H1 (cell line): Measurements from ENCODE around the gene CHD9NB. TPM values are rescaled to one million over a fixed set of nuclear protein-coding genes. Genes with fewer than 3 reads are reported as not detected.

Experiments used
- CREB1 ChIP-seq: IDR thresholded peaks from 2 replicates; pipeline ENCODE4 v1.6.1; 2012; ENCODE audit warnings: inconsistent platforms
- EP300 ChIP-seq, 2 experiments: IDR thresholded peaks; 1 replicate in 1 of 2; 2 replicates in 1 of 2; pipeline ENCODE4 v1.6.1; 2011 to 2012; ENCODE audit warnings: low read depth in 2 of 2, low read length in 2 of 2, mild to moderate bottlenecking in 2 of 2, borderline replicate concordance in 1 of 2, inconsistent platforms in 1 of 2, moderate library complexity in 1 of 2
- FOSL1 ChIP-seq: IDR thresholded peaks from 2 replicates; pipeline ENCODE4 v1.6.1; 2011; ENCODE audit warnings: mild to moderate bottlenecking, low read depth, low read length, moderate library complexity; ENCODE audit not compliant: insufficient read depth
- KDM1A ChIP-seq: fragments of 200-600, 300-600 bp; sonication (generic); IDR thresholded peaks from 2 replicates; pipeline ENCODE4 v1.7.1; 2016; ENCODE audit warnings: mild to moderate bottlenecking, low read length, borderline replicate concordance
- KDM5A ChIP-seq: fragments of 200-600 bp; IDR thresholded peaks from 2 replicates; pipeline ENCODE4 v1.7.1; 2012; ENCODE audit warnings: mild to moderate bottlenecking, low read length, inconsistent platforms, mixed read lengths
- MAFK ChIP-seq: IDR thresholded peaks from 2 replicates; pipeline ENCODE4 v1.6.1; 2012; ENCODE audit warnings: low read depth, mild to moderate bottlenecking, improper control_type of control experiment, low read length
- polyA plus RNA-seq, 7 experiments: library from polyadenylated mRNA; depleted of rRNA in 3 of 7; stranded (reverse) in 5 of 7; unstranded in 2 of 7; fragments of >200 nt in 5 of 7; fragments of 200-250 nt in 2 of 7; gene quantifications; 1 replicate in 5 of 7; 2 replicates in 1 of 7; 4 replicates in 1 of 7; pipeline versions ENCODE4 v1.2.1 to v1.2.3, GENCODE V29; 2011 to 2013; ENCODE audit warnings: missing spikeins in 2 of 7, mixed read lengths in 2 of 7
- total RNA-seq: library from RNA; stranded (reverse); fragmentation: NEBNext Ultra II Directional; extraction: Animal tissue kit (Norgen Biotek cat#: 25700); gene quantifications from 2 replicates; pipeline ENCODE4 v1.2.1, GENCODE V29; 2021
- TF ChIP-seq, protein P1 (sequence below): IDR thresholded peaks from 2 replicates; pipeline ENCODE4 v1.6.1; 2012; ENCODE audit warnings: inconsistent platforms

The CHD9NB gene
- total and polyA plus RNA-seq, 2 of the 8 experiments (the other 6 are each of a cell fraction or from before 2014, with no cell fraction given), result 4.5 to 5.9 TPM

DNA sequence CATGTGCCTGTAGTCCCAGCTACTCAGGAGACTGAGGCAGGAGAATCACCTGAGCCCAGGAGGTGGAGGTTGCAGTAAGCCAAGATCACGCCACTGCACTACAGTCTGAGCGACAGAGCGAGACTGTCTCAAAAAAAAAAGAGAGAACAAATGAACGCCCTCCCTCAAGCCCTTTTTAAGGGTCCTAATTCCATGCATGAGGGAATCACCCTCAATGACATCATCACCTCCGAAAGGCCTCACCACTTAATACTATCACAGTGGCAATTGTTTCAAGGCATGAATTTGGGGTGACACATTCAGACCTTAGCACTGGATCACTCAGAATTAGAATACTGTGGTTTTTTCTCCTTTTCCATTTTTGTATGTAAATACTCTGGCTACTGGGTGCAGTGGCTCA is 57.8 kb downstream of the CHD9NB start (continued):
- TF ChIP-seq KDM1A (no peak), FOSL1 (no peak), MAFK (no peak), CREB1 (no peak), EP300 (IDR thresholded peaks at IDR 0.05; ENCODE audit: borderline replicate concordance in 1 of 2, low read depth in 2 of 2, low read length in 2 of 2) (no peak), KDM5A (no peak)
- TF ChIP-seq, protein P1, sequence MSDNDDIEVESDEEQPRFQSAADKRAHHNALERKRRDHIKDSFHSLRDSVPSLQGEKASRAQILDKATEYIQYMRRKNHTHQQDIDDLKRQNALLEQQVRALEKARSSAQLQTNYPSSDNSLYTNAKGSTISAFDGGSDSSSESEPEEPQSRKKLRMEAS, result no peak
